ENCODE data around the gene ZFP92. TPM values are rescaled to one million over a fixed set of nuclear protein-coding genes. Genes with fewer than 3 reads are reported as not detected.

The ZFP92 gene
- total and polyA plus RNA-seq, 2 of the 8 experiments (the other 6 are each of a cell fraction or from before 2014, with no cell fraction given), result 0.14 to 0.41 TPM

DNA sequence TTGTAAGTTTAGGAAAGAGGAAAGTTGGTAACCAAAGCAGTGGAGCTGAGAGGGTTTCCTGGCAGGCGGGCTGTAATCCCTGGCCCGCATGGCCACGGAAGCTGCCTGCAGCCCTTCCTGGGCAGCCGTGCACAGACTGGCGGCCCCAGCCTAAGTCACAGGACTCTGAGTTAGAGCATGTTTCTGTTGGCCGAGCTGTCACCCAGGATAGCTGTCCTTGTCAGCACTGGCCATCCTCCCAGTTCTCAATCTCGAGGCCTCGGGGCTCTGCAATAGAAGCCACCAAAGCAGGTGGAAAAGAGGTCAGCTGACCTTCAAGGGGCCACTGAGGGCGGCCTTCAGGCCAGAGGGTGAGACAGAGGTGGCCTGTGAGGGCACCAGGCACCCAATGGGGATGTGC, 30.6 kb upstream of the ZFP92 start:
- H3K4me2 ChIP-seq (ENCODE audit: insufficient read depth in 1 of 2, low read depth in 2 of 2, low read length in 2 of 2), result no peak overlapping the region
- POLR2A ChIA-PET (ENCODE audit: partially characterized antibody), result no interaction called here
- no peak for DNase-seq (ENCODE audit: low read depth in 1 of 2, low spot score in 2 of 2)

More for the DNA sequence above, 30.6 kb upstream of the ZFP92 start:
- no peak overlapping the region for H3K18ac ChIP-seq (ENCODE audit: extremely low read depth, low read length)
- H3K23me2 ChIP-seq (ENCODE audit: low read depth, low read length), result peaks cover 15% of the 10 kb centered on the region; the same call in 1 of the 2 replicates
- FAIRE-seq, result no peak
- no peaks in the 10 kb centered on the region for H3K36me3 ChIP-seq (ENCODE audit: control insufficient read depth in 2 of 4, insufficient read depth in 4 of 4, low read length in 3 of 4)
- H4K91ac ChIP-seq (replicated peaks; ENCODE audit: insufficient read length, low read length), result no peak overlapping the region
- peaks cover 0 to 4% (median 1%) of the 10 kb centered on the region in 4 experiments; a peak in 1 of 7 replicates for H3K4me1 ChIP-seq (replicated peaks in 1 of 4; ENCODE audit: control insufficient read depth in 3 of 4, insufficient read depth in 4 of 4, low read length in 3 of 4)
- H3K79me1 ChIP-seq (ENCODE audit: low read depth, low read length), result no peaks in the 10 kb centered on the region
- no peaks in the 10 kb centered on the region for H3K27me3 ChIP-seq (replicated peaks in 1 of 4; ENCODE audit: control insufficient read depth in 3 of 4, extremely low read depth in 1 of 4, insufficient read depth in 3 of 4, low read length in 3 of 4)
- no peak overlapping the region for H3K4me3 ChIP-seq (ENCODE audit: extremely low read depth in 1 of 4, insufficient read depth in 2 of 4, low read depth in 3 of 4, low read length in 4 of 4)
- CTCF ChIA-PET (ENCODE audit: partially characterized antibody), result interaction anchor here (1.1 to 1.7 kb wide), 2 partner anchors 12 to 27 kb away, joined by 3 to 7 read pairs; no protein-coding TSS in a partner anchor
- H3K56ac ChIP-seq (replicated peaks; ENCODE audit: insufficient read length, low read depth, low read length), result no peak overlapping the region
- H2BK120ac ChIP-seq (replicated peaks; ENCODE audit: low read depth, low read length), result no peak overlapping the region
- no peak overlapping the region for H2BK15ac ChIP-seq (ENCODE audit: low read length)
- H4K20me1 ChIP-seq (replicated peaks in 1 of 2; ENCODE audit: control insufficient read depth in 1 of 2, insufficient read depth in 2 of 2, low read length in 2 of 2), result peaks cover 0 to 2% of the 10 kb centered on the region in 2 experiments
- H2BK12ac ChIP-seq (ENCODE audit: low read depth, low read length), result no peak overlapping the region
- no peak overlapping the region for H3K27ac ChIP-seq (ENCODE audit: low read depth, low read length)
- WGBS, 2 experiments (ENCODE audit: extremely low coverage in 1 of 2, insufficient coverage in 1 of 2, insufficient read length in 1 of 2, insufficient replicate concordance in 2 of 2, low coverage in 1 of 2, low lambda C conversion rate in 2 of 2, missing lambda C conversion rate in 1 of 2), result 94% methylated on average over 7 of the region's 9 CpGs; no CpG with 5 or more reads in 1 of the 2 experiments
- no peak overlapping the region for H2AFZ ChIP-seq (ENCODE audit: low read length)
- peaks cover 0 to 5% of the 10 kb centered on the region in 2 experiments; a peak in 1 of 4 replicates for H3K9me3 ChIP-seq (ENCODE audit: insufficient read depth in 2 of 2, low read depth in 1 of 2, low read length in 1 of 2)
- H3K9ac ChIP-seq (replicated peaks in 1 of 4; ENCODE audit: extremely low read depth in 1 of 4, low read depth in 3 of 4, low read length in 3 of 4), result no peak overlapping the region
- no peak overlapping the region for H3K23ac ChIP-seq (ENCODE audit: insufficient read length)
- H4K5ac ChIP-seq (ENCODE audit: insufficient read length, low read depth, low read length), result no peak overlapping the region
- H4K8ac ChIP-seq (ENCODE audit: extremely low read depth, insufficient read depth, low read length), result no peak overlapping the region
- no peak overlapping the region for H3K14ac ChIP-seq (ENCODE audit: insufficient read length)
- no peak overlapping the region for H3K4ac ChIP-seq (replicated peaks; ENCODE audit: insufficient read length, low read depth, low read length)
- no peak overlapping the region for H2AK5ac ChIP-seq (ENCODE audit: low read depth, low read length)
- no peak overlapping the region for H2BK5ac ChIP-seq (ENCODE audit: low read depth, low read length)
- no peak overlapping the region for H2BK20ac ChIP-seq (ENCODE audit: low read length)
- no peaks in the 10 kb centered on the region for H3K79me2 ChIP-seq (ENCODE audit: control insufficient read depth in 1 of 2, insufficient read depth in 2 of 2, low read length in 2 of 2)

Data from H1 (cell line).